Measurements from ENCODE around the gene CDC20. TPM values are rescaled to one million over a fixed set of nuclear protein-coding genes. Genes with fewer than 3 reads are reported as not detected.

CDC20 gene
- polyA plus RNA-seq, 1 of the 3 experiments (the other 2 are of a cell fraction): 82.7 TPM

- TF ChIP-seq PBX3 (IDR thresholded peaks at IDR 0.05) (no peak), EZH2phosphoT487 (IDR thresholded peaks at IDR 0.05; ENCODE audit: borderline replicate concordance, low read depth) (no peak), EP300 (IDR thresholded peaks at IDR 0.05; ENCODE audit: borderline replicate concordance in 1 of 2, low read depth in 1 of 2, low read length in 1 of 2) (no peak), GATA2 (CRISPR knock-in tag; IDR thresholded peaks at IDR 0.05) (no peak)
Observed at GRCh38 chr1:43350976-43351375, 7.8 kb upstream of the CDC20 start (continued).

- Histone ChIP-seq H3K9me2 (no peaks in the 10 kb centered on the region), H4K20me1 (ENCODE audit: insufficient read depth) (no peaks in the 10 kb centered on the region), H3K36me3 (replicated peaks in 1 of 2; ENCODE audit: control insufficient read depth in 1 of 2, insufficient read depth in 2 of 2, low read length in 1 of 2) (no peaks in the 10 kb centered on the region), H3K4me1 (ENCODE audit: control insufficient read depth in 1 of 2, insufficient read depth in 2 of 2, low read depth in 1 of 2, low read length in 1 of 2) (peaks cover 12 to 13% of the 10 kb centered on the region in 2 experiments; a peak in 2 of 4 replicates), H3K9me3 (no peaks in the 10 kb centered on the region), H3K27ac (ENCODE audit: low read depth in 2 of 2, low read length in 1 of 2) (no peak overlapping the region), H3F3A (replicated peaks; ENCODE audit: insufficient read depth) (peaks cover 10% of the 10 kb centered on the region), H3K9ac (no peak overlapping the region), H2AFZ (ENCODE audit: low read depth) (no peak overlapping the region), H3K27me3 (ENCODE audit: insufficient read depth) (no peaks in the 10 kb centered on the region), H3K4me3 (ENCODE audit: low read depth in 2 of 2, low read length in 1 of 2) (no peak overlapping the region), H3K4me2 (no peak overlapping the region), H3K79me2 (ENCODE audit: insufficient read depth) (no peaks in the 10 kb centered on the region)
- 94% methylated on average over 10 of the region's 10 CpGs for WGBS (ENCODE audit: low lambda C conversion rate)
- ChIA-PET POLR2A (no interaction called here), CTCF (interaction anchor here (1.1 kb wide), 1 partner anchor 12 kb away, joined by 4 read pairs; no protein-coding TSS in a partner anchor)
- TF ChIP-seq NFIC (IDR thresholded peaks at IDR 0.05; ENCODE audit: borderline replicate concordance) (no peak), ZBTB33 (IDR thresholded peaks at IDR 0.05; ENCODE audit: borderline replicate concordance, low read depth) (no peak), GATA2 (CRISPR knock-in tag; IDR thresholded peaks at IDR 0.05) (no peak), IRF3 (IDR thresholded peaks at IDR 0.05; ENCODE audit: low read depth, low read length) (no peak), RXRA (IDR thresholded peaks at IDR 0.05; ENCODE audit: borderline replicate concordance, low read depth) (no peak), MAX (IDR thresholded peaks at IDR 0.05; ENCODE audit: low read depth) (no peak), CHD2 (IDR thresholded peaks at IDR 0.05; ENCODE audit: low read length, partially characterized antibody) (no peak), MXI1 (IDR thresholded peaks at IDR 0.05; ENCODE audit: low read depth, low read length) (no peak), TAF1 (IDR thresholded peaks at IDR 0.05; ENCODE audit: borderline replicate concordance, low read depth, low read length) (no peak), RFX5 (IDR thresholded peaks at IDR 0.05; ENCODE audit: low read length) (no peak), USF1 (IDR thresholded peaks at IDR 0.05; ENCODE audit: borderline replicate concordance, low read depth) (no peak), POLR2AphosphoS5 (IDR thresholded peaks at IDR 0.05; ENCODE audit: low read depth, low read length) (no peak)
- no peak for DNase-seq
Observed at GRCh38 chr1:43351421-43352350, 7.1 kb upstream of the CDC20 start.
